GM21423 (cell line): ENCODE results near the gene CRYGB.

Experiments
- ATAC-seq: cut with Tn5 transposase; IDR thresholded peaks from one replicate; pipeline ENCODE4 v1.9.1; 2021; ENCODE audit warnings: mild to moderate bottlenecking, moderate library complexity; ENCODE audit not compliant: unreplicated experiment

Gene CRYGB

GRCh38 chr2:208146006-208146405 is at the start of gene CRYGB:
Gene CRYGB (minus strand): TSS chr2:208146158. CDS start chr2:208146120, 38 bp downstream.
- no peak for ATAC-seq

GRCh38 chr2:208195531-208195930 is 49.6 kb upstream of the CRYGB start:
- ATAC-seq, result no peak

GRCh38 chr2:208192611-208193236 is 46.8 kb upstream of the CRYGB start:
- ATAC-seq, result no peak

- no peak for ATAC-seq
Measured at GRCh38 chr2:208189810-208190503, 44.0 kb upstream of the CRYGB start, which contains the start of gene C2orf80. Gene C2orf80 (minus strand): TSS chr2:208190030. CDS start chr2:208186986, 3,044 bp downstream.

- no peak for ATAC-seq
Measured at GRCh38 chr2:208189069-208189809, 43.3 kb upstream of the CRYGB start.

- ATAC-seq, result no peak
Measured at GRCh38 chr2:208186893-208187292, 40.9 kb upstream of the CRYGB start.

- no peak for ATAC-seq
Measured at GRCh38 chr2:208186465-208186864, 40.5 kb upstream of the CRYGB start.

GRCh38 chr2:208183972-208184705 is 38.2 kb upstream of the CRYGB start:
- no peak for ATAC-seq

GRCh38 chr2:208183526-208183925 is 37.6 kb upstream of the CRYGB start:
- ATAC-seq, result no peak

- ATAC-seq, result no peak
Measured at GRCh38 chr2:208182835-208183234, 36.9 kb upstream of the CRYGB start.

- ATAC-seq, result no peak
Measured at GRCh38 chr2:208179028-208179609, 33.2 kb upstream of the CRYGB start.

GRCh38 chr2:208175840-208176153 is 29.8 kb upstream of the CRYGB start:
- ATAC-seq, result no peak

GRCh38 chr2:208175069-208175839 is 29.3 kb upstream of the CRYGB start:
- ATAC-seq, result peak; percentile 99

- no peak for ATAC-seq
Measured at GRCh38 chr2:208174144-208174543, 28.2 kb upstream of the CRYGB start.

GRCh38 chr2:208172125-208172524 is 26.2 kb upstream of the CRYGB start:
- no peak for ATAC-seq

- ATAC-seq, result no peak
Measured at GRCh38 chr2:208164951-208165755, 19.2 kb upstream of the CRYGB start.

GRCh38 chr2:208163489-208163888 is 17.5 kb upstream of the CRYGB start, which contains the start of gene CRYGA:
Gene CRYGA (minus strand): TSS chr2:208163589. CDS start chr2:208163556, 33 bp downstream.
- ATAC-seq, result no peak

- no peak for ATAC-seq
Measured at GRCh38 chr2:208156439-208156838, 10.5 kb upstream of the CRYGB start.

- ATAC-seq, result no peak
Measured at GRCh38 chr2:208153156-208153555, 7.2 kb upstream of the CRYGB start.
